ENCODE results near the gene ATP8A2.

DNA sequence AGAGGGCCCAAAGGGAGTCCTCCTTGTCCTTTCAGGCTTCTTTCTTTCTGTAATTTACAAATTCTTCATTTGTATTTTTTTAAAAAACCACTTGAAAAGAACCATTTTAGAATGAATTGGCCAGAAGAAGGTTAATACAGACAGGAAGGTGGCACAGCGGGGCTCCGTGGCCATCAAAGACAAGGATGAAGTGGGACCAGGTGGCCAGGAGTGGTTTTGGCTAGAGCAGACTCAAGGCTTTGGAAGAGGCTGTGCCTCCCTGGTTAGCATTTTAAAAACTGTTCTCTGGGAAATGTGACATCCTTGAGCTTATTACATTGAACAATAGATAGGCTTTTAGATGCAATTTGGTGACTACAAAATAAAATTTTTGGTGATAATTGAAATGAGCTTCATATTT is 48.4 kb downstream of the ATP8A2 start:
- TF ChIP-seq EZH2 (IDR thresholded peaks at IDR 0.05) (no peak), POLR2AphosphoS5 (IDR thresholded peaks at IDR 0.05; ENCODE audit: borderline replicate concordance, low read depth, low read length) (no peak)
